PC-9 (cell line): ENCODE measurements around the gene PRKRA.

Experiments used
- EZH2 ChIP-seq: fragments of 200-600 bp; sonication (generic); IDR thresholded peaks from 2 replicates; pipeline ENCODE4 v1.8.0; 2017; ENCODE audit warnings: antibody characterized with exemption, low read depth
- TF ChIP-seq, protein P1 (sequence below): fragments of 200-600 bp; sonication (generic); conservative IDR thresholded peaks from 2 replicates; pipeline ENCODE4 v1.6.1; 2017; ENCODE audit warnings: mixed run types, antibody characterized with exemption, mild to moderate bottlenecking, moderate library complexity

GRCh38 chr2:178450774-178451525 is at the start of gene PRKRA, which contains the start of gene PJVK:
- TF ChIP-seq, protein P1, sequence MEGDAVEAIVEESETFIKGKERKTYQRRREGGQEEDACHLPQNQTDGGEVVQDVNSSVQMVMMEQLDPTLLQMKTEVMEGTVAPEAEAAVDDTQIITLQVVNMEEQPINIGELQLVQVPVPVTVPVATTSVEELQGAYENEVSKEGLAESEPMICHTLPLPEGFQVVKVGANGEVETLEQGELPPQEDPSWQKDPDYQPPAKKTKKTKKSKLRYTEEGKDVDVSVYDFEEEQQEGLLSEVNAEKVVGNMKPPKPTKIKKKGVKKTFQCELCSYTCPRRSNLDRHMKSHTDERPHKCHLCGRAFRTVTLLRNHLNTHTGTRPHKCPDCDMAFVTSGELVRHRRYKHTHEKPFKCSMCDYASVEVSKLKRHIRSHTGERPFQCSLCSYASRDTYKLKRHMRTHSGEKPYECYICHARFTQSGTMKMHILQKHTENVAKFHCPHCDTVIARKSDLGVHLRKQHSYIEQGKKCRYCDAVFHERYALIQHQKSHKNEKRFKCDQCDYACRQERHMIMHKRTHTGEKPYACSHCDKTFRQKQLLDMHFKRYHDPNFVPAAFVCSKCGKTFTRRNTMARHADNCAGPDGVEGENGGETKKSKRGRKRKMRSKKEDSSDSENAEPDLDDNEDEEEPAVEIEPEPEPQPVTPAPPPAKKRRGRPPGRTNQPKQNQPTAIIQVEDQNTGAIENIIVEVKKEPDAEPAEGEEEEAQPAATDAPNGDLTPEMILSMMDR: no peak
- no peak for TF ChIP-seq EZH2
